ENCODE results near the gene BFSP1. TPM values are rescaled to one million over a fixed set of nuclear protein-coding genes. Genes with fewer than 3 reads are reported as not detected.

BFSP1 gene
- total and polyA plus RNA-seq, 2 of the 8 experiments (the other 6 are each of a cell fraction or from before 2014, with no cell fraction given), result 1.5 to 2.5 TPM

DNA sequence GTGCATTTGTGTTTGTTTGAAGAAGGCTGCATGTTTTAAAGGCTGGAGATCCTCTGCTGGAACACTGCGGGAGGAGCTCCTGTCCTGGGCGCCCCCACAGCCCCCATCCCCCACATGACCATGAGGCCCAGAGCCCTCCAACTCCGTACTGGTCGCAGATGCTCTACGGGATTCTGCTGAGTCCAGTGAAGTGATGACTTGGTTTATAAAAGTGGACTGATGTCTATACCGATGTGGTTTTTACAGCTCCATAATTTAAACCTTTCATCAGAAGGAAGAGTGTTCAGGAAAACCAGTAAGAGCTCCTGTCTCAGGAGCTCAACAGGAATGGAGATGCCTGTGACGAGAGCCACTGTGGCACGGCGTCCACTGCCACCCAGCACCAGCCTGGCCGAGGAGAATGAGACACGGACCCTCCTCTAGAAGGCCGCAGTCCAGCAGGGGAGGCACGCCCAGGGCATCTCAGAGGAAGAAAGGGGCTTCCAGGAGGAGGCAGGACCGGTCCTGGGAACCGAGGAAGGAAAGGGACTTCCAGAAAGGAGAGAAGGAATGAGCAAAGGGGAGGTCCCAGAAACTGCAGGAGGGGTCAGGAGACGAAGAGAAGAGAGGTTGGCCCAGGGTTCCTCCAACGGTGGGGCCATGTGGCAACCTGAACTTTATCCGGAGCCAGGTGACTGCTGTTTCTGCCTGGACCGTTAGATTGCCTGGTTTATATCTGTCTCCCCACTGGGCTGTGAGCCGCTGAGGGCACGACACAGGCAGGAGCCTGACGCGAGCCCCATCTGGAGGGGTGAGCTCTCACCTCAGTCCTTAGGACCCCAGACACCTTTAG lies 26.9 kb downstream of the BFSP1 start (continued):
- TF ChIP-seq, protein P1, sequence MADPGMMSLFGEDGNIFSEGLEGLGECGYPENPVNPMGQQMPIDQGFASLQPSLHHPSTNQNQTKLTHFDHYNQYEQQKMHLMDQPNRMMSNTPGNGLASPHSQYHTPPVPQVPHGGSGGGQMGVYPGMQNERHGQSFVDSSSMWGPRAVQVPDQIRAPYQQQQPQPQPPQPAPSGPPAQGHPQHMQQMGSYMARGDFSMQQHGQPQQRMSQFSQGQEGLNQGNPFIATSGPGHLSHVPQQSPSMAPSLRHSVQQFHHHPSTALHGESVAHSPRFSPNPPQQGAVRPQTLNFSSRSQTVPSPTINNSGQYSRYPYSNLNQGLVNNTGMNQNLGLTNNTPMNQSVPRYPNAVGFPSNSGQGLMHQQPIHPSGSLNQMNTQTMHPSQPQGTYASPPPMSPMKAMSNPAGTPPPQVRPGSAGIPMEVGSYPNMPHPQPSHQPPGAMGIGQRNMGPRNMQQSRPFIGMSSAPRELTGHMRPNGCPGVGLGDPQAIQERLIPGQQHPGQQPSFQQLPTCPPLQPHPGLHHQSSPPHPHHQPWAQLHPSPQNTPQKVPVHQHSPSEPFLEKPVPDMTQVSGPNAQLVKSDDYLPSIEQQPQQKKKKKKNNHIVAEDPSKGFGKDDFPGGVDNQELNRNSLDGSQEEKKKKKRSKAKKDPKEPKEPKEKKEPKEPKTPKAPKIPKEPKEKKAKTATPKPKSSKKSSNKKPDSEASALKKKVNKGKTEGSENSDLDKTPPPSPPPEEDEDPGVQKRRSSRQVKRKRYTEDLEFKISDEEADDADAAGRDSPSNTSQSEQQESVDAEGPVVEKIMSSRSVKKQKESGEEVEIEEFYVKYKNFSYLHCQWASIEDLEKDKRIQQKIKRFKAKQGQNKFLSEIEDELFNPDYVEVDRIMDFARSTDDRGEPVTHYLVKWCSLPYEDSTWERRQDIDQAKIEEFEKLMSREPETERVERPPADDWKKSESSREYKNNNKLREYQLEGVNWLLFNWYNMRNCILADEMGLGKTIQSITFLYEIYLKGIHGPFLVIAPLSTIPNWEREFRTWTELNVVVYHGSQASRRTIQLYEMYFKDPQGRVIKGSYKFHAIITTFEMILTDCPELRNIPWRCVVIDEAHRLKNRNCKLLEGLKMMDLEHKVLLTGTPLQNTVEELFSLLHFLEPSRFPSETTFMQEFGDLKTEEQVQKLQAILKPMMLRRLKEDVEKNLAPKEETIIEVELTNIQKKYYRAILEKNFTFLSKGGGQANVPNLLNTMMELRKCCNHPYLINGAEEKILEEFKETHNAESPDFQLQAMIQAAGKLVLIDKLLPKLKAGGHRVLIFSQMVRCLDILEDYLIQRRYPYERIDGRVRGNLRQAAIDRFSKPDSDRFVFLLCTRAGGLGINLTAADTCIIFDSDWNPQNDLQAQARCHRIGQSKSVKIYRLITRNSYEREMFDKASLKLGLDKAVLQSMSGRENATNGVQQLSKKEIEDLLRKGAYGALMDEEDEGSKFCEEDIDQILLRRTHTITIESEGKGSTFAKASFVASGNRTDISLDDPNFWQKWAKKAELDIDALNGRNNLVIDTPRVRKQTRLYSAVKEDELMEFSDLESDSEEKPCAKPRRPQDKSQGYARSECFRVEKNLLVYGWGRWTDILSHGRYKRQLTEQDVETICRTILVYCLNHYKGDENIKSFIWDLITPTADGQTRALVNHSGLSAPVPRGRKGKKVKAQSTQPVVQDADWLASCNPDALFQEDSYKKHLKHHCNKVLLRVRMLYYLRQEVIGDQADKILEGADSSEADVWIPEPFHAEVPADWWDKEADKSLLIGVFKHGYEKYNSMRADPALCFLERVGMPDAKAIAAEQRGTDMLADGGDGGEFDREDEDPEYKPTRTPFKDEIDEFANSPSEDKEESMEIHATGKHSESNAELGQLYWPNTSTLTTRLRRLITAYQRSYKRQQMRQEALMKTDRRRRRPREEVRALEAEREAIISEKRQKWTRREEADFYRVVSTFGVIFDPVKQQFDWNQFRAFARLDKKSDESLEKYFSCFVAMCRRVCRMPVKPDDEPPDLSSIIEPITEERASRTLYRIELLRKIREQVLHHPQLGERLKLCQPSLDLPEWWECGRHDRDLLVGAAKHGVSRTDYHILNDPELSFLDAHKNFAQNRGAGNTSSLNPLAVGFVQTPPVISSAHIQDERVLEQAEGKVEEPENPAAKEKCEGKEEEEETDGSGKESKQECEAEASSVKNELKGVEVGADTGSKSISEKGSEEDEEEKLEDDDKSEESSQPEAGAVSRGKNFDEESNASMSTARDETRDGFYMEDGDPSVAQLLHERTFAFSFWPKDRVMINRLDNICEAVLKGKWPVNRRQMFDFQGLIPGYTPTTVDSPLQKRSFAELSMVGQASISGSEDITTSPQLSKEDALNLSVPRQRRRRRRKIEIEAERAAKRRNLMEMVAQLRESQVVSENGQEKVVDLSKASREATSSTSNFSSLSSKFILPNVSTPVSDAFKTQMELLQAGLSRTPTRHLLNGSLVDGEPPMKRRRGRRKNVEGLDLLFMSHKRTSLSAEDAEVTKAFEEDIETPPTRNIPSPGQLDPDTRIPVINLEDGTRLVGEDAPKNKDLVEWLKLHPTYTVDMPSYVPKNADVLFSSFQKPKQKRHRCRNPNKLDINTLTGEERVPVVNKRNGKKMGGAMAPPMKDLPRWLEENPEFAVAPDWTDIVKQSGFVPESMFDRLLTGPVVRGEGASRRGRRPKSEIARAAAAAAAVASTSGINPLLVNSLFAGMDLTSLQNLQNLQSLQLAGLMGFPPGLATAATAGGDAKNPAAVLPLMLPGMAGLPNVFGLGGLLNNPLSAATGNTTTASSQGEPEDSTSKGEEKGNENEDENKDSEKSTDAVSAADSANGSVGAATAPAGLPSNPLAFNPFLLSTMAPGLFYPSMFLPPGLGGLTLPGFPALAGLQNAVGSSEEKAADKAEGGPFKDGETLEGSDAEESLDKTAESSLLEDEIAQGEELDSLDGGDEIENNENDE (IDR thresholded peaks at IDR 0.05; ENCODE audit: insufficient replicate concordance, low read length), result no peak
- no peak for TF ChIP-seq RXRA (IDR thresholded peaks at IDR 0.05; ENCODE audit: insufficient read depth, low read depth, low read length)
- TF ChIP-seq BRCA1 (IDR thresholded peaks at IDR 0.05; ENCODE audit: low read depth, low read length), result no peak
- TF ChIP-seq POU5F1 (IDR thresholded peaks at IDR 0.05; ENCODE audit: low read depth, low read length), result no peak
- TF ChIP-seq SIN3A (conservative IDR thresholded peaks at IDR 0.05 in 1 of 2, IDR thresholded peaks at IDR 0.05 in 1 of 2; ENCODE audit: low read depth in 1 of 2, low read length in 2 of 2), result no peak
- TF ChIP-seq CTBP2 (IDR thresholded peaks at IDR 0.05; ENCODE audit: borderline replicate concordance, insufficient read depth, insufficient read length, low read length), result no peak
